ENCODE results near the gene TIAM1. TPM values are rescaled to one million over a fixed set of nuclear protein-coding genes. Genes with fewer than 3 reads are reported as not detected.

The TIAM1 gene
- total RNA-seq, 1 donor from 2014 or later, result 94.2 TPM

GRCh38 chr21:31330144-31330483, 13.9 kb downstream of the TIAM1 start:
- no peak for DNase-seq (ENCODE audit: low spot score)

DNA sequence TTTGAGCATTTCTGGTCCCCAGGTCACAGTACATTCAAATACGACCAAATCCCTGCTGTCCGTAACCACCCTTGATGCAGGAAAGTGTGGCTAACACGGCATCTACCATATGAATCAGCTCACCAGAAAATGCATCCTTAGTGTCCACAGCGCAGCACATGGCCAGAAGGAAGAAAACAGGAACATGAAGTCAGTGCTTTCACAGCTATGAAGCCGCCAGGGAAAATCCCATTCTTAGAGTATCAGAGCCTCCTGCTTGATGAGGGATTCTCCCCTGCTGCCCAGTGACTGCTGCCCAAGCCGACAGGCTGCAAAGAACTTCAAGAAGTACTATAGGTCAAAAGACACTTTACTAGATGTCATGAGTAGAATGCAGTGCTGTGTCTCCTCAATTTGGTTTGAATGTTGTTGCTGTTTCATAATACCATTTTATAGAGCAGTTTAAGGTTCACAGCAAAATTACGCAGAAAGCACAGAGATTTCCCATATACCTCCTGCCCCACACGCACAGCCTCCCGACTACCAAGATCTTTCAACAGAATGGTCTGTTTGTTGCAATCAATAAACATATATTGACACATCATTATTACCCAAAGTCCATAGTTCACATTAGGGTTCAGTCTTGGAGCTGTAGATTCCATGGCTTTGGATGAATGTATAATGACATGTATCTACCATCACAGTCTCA, 14.5 kb downstream of the TIAM1 start:
- DNase-seq (ENCODE audit: low spot score), result no peak

- no peak for DNase-seq (ENCODE audit: low spot score)
Measured at GRCh38 chr21:31326522-31327242, 17.4 kb downstream of the TIAM1 start.

DNA sequence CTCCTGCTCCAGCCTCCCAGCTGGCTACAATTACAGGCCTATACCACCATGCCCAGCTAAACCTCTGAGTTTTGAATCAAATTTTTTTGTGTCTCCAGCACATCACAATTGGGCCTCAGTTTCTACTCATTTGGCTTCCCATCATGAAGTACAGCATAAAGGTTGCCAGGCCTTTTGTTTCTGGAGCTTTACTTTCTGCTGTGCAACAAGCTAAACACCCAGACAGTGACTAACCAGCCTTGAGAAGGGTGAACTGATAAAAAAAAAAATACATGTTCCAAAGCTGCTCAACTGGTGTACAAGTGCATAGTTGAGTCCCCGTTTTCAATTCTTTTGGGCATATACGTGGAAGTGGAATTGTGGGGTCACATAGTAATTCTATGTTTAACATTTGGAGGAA, 25.1 kb downstream of the TIAM1 start:
- no peak for DNase-seq (ENCODE audit: low spot score)

DNA sequence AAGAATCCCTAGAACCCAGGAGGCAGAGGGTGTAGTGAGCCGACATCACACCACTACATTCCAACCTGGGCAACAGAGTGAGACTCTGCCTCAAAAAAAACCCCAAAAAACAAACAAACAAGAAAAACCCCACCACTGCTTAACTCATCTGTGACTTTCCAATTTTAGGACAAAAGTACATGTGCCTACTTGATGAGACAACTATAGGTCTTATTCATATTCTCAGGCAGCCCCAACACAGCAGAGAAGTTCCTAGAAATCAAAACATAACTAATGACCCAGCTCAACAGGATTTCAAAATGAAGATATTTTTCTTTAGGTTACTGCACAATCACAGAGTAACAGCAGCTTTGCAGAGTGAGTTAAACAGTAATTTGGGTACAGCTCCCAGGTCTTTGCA, 26.4 kb downstream of the TIAM1 start:
- DNase-seq (ENCODE audit: low spot score), result no peak

DNA sequence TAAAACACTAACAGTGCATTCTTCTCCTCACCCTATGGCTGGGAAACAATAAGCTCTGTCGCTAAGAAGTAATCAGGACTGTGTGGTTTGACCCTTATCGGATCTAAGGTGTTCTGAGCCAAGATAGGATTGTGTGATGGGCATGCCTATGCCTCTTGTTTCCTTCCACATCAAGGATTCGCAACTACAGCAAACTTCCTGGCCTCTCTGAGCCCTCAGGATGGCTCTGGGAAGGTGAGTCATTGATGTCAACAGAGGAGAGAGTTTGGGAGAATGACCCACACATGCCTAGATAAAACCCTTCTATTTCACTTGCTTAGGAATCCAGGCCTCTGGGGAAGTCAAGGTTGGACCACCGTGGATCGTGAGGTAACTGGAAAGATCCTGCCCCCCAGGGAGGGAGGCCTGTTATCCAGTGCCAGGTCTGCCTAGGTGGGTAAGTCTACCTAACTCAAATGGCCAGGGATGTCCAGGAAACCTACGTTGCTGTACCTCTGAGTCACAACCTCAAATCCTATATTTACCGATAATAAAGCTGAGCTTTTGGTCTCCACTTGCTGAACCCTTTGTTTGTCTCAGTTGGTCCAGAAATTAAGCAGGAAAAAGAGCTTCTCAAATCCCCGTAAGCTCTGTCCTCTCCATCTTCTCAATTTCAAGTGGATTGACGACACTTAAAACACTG, 27.4 kb downstream of the TIAM1 start:
- DNase-seq (ENCODE audit: low spot score), result no peak

DNA sequence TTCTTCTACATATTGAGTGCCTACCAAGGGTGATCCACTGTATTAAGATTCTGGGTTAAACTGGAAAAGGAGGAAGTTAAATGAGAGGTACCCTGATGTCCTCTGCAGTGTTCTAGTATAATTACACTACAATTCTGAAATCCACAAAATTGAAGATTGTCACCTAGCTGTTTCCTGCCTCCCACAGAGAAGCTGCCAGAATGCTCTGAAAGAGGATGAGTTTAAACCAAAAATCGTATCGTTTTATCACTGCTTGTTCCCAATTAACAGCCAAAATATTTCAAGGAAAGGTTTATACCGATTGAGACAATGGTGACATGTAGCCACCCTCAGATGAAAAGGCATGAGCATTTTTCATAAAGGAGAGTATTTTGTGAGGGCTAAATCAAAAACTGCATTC, 28.0 kb downstream of the TIAM1 start:
- no peak for DNase-seq (ENCODE audit: low spot score)

GRCh38 chr21:31310750-31311149, 33.3 kb downstream of the TIAM1 start:
- no peak for DNase-seq (ENCODE audit: low spot score)

- no peak for DNase-seq (ENCODE audit: low spot score)
Measured at GRCh38 chr21:31308584-31308983, 35.5 kb downstream of the TIAM1 start.

GRCh38 chr21:31305888-31306287, 38.2 kb downstream of the TIAM1 start:
- DNase-seq (ENCODE audit: low spot score), result no peak

- DNase-seq (ENCODE audit: low spot score), result no peak
Measured at GRCh38 chr21:31299291-31300147, 44.5 kb downstream of the TIAM1 start.

- no peak for DNase-seq (ENCODE audit: low spot score)
Measured at GRCh38 chr21:31298618-31299269, 45.3 kb downstream of the TIAM1 start.

DNA sequence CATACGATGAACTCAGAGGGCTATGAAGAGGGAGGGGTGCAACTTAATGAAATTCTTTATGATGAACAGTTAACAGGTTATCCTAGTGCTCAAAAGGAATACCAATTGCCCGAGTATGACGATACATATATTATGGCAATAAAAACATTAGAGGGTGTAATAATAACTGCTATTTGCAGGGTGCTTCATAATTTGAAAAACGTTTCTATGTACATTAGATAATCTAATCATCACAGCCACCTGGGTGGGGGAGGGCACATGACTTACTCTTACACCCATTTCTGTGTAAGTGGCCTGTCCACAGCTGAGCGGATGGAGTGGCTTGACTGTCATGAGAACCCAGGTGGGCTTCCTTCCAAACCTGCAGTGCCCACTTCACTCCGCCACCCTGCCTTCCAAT, 46.3 kb downstream of the TIAM1 start:
- no peak for DNase-seq (ENCODE audit: low spot score)

- DNase-seq (ENCODE audit: low spot score), result no peak
Measured at GRCh38 chr21:31295676-31296075, 48.4 kb downstream of the TIAM1 start.

DNA sequence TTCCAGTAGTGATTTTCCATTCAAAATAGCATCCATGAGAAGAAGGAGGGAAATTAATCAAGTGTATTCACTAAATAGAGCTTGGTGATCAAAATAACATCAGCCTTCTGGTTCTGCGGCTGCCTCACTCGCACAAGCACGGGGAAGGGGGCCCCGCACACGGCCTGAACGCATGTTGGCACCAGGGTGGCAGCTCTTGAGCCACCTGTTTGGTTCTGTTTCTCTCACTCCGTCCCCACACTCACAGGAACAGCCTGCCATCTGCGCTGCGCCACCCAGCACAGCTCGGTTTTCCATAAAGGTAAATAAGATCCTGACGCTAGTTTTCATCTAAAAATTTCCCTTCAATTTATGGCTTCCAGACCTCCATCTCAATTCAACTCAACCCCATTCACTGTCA, 49.4 kb downstream of the TIAM1 start:
- no peak for DNase-seq (ENCODE audit: low spot score)

DNA sequence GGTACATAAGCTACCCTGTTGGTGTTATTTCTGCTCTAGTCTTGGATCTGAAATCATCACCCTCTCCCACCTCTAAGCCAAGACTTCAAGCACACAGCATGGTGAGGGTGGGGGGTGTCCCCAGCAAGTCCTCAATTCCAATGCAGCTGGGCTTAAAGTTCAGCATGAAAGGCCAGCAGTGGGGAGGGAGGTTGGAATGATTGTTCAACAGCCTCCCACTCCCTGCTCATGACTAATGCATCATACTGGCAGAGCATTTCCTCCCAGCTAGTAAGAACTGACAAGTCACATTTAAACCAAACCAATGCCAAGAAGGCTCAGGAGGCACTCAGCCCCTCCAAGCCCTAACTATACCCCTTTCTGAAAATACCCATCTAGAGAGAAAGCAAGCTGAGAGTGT, 50.1 kb downstream of the TIAM1 start:
- no peak for DNase-seq (ENCODE audit: low spot score)

- no peak for DNase-seq (ENCODE audit: low spot score)
Measured at GRCh38 chr21:31290765-31291164, 53.3 kb downstream of the TIAM1 start.

GRCh38 chr21:31289702-31290101, 54.4 kb downstream of the TIAM1 start:
- DNase-seq (ENCODE audit: low spot score), result no peak

DNA sequence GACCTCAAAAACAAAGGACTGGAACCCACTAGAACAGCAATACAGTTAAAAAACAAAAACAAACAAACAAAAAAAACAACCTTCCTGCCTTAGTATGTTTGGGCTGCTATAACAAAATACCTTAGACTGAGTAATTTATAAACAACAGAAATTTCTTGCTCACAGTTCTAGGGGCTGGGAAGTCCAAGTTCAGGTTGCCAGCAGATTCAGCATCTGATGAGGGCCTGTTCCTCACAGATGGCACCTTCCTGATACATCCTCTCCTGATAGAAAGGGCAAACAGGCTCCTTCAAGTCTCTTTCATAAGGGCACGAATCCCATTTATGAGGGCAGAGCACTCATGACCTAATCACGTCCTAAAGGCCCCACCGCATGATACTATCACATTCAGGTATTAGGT, 55.9 kb downstream of the TIAM1 start:
- DNase-seq (ENCODE audit: low spot score), result no peak

- no peak for DNase-seq (ENCODE audit: low spot score)
Measured at GRCh38 chr21:31287201-31287600, 56.9 kb downstream of the TIAM1 start.

- DNase-seq (ENCODE audit: low spot score), result no peak
Measured at GRCh38 chr21:31286621-31287020, 57.4 kb downstream of the TIAM1 start.
